BJ (cell line): ENCODE results near the gene FOXP1. TPM values are rescaled to one million over a fixed set of nuclear protein-coding genes. Genes with fewer than 3 reads are reported as not detected.
A peak's percentile ranks its signal among the peaks of the same experiment; 100 is the strongest.
"Not testable (repeated sequence)": the region's sequence is repeated elsewhere in the genome, so short reads cannot be mapped to it uniquely, and the experiment has no call there.

Experiments used
- CTCF ChIA-PET: fragments of 350-600 bp; formaldehyde crosslinking; extraction: SDS; loops from one replicate; lab custom pipeline; 2021; ENCODE audit warnings: antibody characterized with exemption, inconsistent platforms; lab: Yijun Ruan, JAX
- POLR2A ChIA-PET: fragments of 300-600 bp; sonication (Branson Sonifier 250); formaldehyde crosslinking; extraction: SDS; loops from one replicate; lab custom pipeline; 2021; ENCODE audit warnings: antibody characterized with exemption; lab: Charles Lee
- DNase-seq: peaks from one replicate; pipeline ENCODE4 v3.0.0-alpha.2; 2011; ENCODE audit warnings: low read depth
- H3K27me3 ChIP-seq: 2 replicates; pipeline ENCODE4 v1.6.0; 2011; ENCODE audit warnings: low read length; ENCODE audit not compliant: control insufficient read depth, insufficient read depth
- H3K36me3 ChIP-seq: 2 replicates; pipeline ENCODE4 v1.5.1; 2011; ENCODE audit warnings: low read length; ENCODE audit not compliant: control insufficient read depth, insufficient read depth
- H3K4me3 ChIP-seq: 2 replicates; pipeline ENCODE4 v1.5.1; 2011; ENCODE audit warnings: low read depth, mild to moderate bottlenecking, control low read depth, low read length
- polyA plus RNA-seq: library from polyadenylated mRNA; depleted of rRNA; stranded (reverse); fragments of >200 nt; gene quantifications from 2 replicates; pipeline ENCODE4 v1.2.3, GENCODE V29; 2011
- TF ChIP-seq, protein P1 (sequence below): IDR thresholded peaks from 2 replicates; pipeline ENCODE4 v1.5.1; 2011; ENCODE audit warnings: low read depth, mild to moderate bottlenecking, control low read depth, inconsistent platforms, low read length, moderate library complexity; ENCODE audit not compliant: insufficient read depth

Gene FOXP1
- polyA plus RNA-seq, 1 experiment: 37.0 TPM

DNA sequence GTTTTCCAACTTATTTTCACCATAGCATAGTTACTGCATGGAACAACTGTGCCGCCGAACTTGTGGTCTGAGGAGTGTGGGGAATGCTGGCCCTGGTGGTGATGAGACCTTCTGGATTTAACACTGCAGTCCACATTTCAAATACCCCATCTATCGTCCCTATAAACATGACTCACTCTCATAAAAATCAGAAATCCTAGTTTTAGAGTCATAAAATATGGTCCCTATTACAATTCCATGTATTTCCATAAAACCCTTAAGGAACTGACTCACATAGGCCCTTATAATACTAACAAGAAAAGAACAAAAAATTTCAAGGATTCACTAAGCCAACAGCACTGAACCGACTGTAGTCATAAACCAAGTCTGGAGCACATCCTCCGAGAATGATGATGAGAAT is 147.2 kb downstream of the FOXP1 start:
- Histone ChIP-seq H3K4me3 (no peak overlapping the region), H3K27me3 (no peaks in the 10 kb centered on the region), H3K36me3 (no peaks in the 10 kb centered on the region)
- TF ChIP-seq, protein P1, sequence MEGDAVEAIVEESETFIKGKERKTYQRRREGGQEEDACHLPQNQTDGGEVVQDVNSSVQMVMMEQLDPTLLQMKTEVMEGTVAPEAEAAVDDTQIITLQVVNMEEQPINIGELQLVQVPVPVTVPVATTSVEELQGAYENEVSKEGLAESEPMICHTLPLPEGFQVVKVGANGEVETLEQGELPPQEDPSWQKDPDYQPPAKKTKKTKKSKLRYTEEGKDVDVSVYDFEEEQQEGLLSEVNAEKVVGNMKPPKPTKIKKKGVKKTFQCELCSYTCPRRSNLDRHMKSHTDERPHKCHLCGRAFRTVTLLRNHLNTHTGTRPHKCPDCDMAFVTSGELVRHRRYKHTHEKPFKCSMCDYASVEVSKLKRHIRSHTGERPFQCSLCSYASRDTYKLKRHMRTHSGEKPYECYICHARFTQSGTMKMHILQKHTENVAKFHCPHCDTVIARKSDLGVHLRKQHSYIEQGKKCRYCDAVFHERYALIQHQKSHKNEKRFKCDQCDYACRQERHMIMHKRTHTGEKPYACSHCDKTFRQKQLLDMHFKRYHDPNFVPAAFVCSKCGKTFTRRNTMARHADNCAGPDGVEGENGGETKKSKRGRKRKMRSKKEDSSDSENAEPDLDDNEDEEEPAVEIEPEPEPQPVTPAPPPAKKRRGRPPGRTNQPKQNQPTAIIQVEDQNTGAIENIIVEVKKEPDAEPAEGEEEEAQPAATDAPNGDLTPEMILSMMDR: peak; percentile 13; the same call in 1 of the 2 replicates
- CTCF ChIA-PET: no interaction called here
- peak; percentile 98 for DNase-seq
- POLR2A ChIA-PET: no interaction called here

DNA sequence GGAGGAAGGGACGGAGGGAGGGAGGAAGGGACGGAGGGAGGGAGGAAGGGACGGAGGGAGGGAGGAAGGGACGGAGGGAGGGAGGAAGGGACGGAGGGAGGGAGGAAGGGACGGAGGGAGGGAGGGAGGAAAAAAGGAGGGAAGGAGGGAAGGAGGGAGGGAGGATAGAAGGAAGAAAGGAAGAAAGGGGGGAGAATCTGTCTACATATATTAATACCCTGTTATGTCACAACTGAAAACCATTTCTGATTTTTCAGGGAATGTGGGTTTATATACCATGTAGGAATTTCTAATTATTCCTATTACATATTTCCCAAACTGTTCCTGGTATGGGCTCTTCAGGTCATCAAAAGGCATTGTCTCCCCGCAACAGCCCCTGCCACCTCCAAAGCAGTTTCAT is 147.7 kb downstream of the FOXP1 start:
- DNase-seq, CTCF ChIA-PET, H3K36me3 ChIP-seq, H3K4me3 ChIP-seq, POLR2A ChIA-PET, H3K27me3 ChIP-seq: not testable (repeated sequence)

DNA sequence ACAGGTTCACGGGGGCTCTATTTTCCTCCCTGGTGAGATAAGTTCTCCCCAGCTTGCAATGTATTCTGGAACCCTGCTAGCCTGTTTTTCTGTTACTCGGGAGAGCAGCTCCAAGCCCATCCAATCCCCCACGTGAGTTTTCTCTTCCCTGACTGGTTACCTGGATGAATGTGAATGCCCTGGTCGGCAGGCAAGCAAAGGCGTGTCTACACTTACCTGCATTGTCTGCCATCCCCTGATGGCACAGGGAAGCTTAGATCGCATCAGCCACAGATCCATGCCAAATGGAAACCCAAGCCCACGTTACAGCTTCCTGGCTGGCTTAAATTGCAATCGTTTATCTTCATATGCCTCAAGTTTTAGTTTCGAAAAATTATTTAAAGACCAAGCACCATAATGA is 149.9 kb downstream of the FOXP1 start:
- Histone ChIP-seq H3K36me3 (no peaks in the 10 kb centered on the region), H3K27me3 (no peaks in the 10 kb centered on the region), H3K4me3 (no peak overlapping the region)
- ChIA-PET CTCF (no interaction called here), POLR2A (no interaction called here)
- no peak for DNase-seq
- TF ChIP-seq, protein P1: no peak

DNA sequence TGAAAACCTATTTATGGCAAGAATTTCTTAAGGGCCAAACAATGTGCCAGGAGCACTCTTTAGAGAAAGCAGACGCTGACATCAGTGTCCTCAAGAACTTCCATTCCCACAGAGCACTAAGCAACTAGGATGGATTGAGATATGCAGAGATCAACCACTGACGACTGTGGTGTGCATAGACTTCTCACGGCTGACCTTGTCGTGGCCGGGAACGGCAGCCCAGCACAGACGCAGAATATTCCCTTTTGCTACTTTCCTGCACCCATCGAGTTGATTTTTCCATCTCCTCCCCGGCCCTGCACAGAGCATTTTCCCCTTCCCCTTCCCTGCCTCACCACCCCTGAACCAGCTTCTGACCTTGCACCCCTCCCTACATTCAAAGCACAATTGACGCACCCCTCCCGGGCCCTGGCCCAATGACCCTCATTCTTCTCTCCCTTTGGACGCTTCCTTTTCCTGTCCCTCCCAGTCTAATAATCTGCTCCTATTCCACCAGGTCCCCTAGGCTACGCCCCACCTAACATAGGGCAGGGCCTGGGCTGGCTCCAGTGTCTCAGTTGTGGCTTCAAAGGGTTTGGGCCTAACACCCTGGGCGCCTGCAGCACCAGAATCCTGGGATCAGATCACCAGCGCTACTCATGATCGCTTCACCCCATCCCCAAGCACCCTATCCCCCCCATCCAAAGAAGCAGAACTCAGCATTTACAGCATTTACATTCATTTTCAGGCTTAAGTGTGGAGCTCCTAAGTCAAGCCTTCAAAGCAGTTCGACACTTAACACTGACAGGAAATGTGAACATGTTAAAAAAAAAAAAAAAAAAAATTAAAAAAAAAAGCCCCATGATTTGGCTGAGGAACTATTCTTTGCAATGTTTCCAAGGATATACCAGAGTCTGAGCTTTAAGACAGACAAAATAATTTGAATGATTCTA is 151.2 kb downstream of the FOXP1 start:
- POLR2A ChIA-PET: no interaction called here
- H3K4me3 ChIP-seq: no peak overlapping the region
- DNase-seq: no peak
- TF ChIP-seq, protein P1: no peak
- CTCF ChIA-PET: interaction anchor here (0.8 kb wide), 1 partner anchor 35 kb away, joined by 3 read pairs; no protein-coding TSS in a partner anchor
- no peaks in the 10 kb centered on the region for H3K36me3 ChIP-seq
- H3K27me3 ChIP-seq: no peaks in the 10 kb centered on the region

DNA sequence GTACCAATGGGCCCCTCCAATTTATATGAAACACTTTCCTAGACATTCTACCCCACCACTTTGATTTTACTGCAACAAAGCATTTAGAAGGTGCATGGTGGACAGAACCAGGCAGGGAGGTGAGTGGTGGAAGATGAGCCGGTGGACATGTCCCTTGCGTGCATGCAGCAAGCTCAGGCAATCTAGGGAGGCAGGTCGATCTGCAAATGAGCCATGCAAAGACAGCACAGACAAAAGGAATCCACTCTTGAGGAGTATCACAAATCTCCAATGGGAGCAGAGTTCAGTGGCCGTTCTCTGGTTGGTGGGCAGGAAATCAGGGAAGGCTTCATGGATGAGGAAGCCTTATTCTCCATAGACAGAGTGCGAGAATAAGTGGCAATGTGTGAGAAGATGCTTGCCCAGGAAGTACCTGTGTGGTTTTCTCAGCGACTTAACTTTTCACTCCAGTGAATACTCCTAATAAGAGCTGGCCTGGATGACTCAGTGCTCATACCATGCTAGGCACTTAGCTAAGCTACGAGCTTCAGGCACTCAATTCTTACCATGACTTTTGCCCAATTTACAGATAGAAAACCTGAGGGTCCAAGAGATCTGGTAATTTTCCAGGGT is 152.5 kb downstream of the FOXP1 start:
- Histone ChIP-seq H3K27me3 (no peaks in the 10 kb centered on the region), H3K36me3 (no peaks in the 10 kb centered on the region), H3K4me3 (no peak overlapping the region)
- CTCF ChIA-PET: no interaction called here
- POLR2A ChIA-PET: no interaction called here
- TF ChIP-seq, protein P1: no peak
- DNase-seq: no peak
